Cerebellar nuclear complex (tissue), 1 donor: Measurements from ENCODE around the gene PCNX2.
"Not testable (repeated sequence)": the region's sequence is repeated elsewhere in the genome, so short reads cannot be mapped to it uniquely, and the experiment has no call there.

ENCODE experiments used
- DNase-seq, 2 experiments: peaks; one replicate each; lab custom pipeline; 2025; lab: John Stamatoyannopoulos, UW

Gene PCNX2

DNA sequence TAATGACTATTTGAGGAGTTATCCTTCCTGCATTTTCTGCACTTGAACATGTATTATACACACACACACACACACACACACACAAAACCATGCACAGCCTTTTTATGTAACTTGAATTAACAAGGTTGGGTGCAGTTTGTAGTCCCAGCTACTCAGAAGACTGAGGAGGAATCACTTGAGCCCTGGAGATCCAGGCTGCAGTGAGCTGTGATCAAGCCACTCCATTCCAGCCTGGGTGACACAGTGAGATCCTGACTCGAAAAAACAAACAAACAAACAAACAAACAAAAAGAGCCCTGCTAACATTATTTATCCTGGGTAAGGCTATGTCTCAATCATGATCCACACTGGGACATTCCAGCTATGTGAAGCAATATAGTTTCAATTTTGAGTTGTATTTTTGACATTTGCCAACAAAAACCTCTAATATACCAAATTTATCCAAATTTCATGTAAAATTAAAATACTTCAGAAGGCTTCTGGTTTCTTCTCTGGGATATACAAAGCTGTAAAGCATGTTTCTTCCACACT is 188.3 kb downstream of the PCNX2 start:
- DNase-seq, result no peak

DNA sequence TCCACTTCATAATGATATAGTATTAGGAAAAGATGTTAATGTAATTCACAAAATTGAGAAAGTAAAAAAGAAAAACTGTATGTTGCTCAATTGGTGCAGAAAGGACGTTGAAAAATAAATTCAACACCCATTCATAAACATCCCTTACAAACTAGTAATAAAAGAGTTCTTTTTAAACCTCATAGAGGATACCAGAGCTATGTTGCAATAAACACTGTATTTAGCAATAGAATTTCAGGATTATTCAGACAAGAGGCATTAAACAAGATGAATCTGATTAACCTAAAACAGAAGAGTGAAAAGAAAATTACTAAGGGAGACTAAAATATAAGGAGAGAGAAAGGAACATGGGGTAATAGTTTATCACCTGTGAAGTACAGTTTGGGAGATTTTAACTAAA is 190.3 kb downstream of the PCNX2 start:
- no peak for DNase-seq

DNA sequence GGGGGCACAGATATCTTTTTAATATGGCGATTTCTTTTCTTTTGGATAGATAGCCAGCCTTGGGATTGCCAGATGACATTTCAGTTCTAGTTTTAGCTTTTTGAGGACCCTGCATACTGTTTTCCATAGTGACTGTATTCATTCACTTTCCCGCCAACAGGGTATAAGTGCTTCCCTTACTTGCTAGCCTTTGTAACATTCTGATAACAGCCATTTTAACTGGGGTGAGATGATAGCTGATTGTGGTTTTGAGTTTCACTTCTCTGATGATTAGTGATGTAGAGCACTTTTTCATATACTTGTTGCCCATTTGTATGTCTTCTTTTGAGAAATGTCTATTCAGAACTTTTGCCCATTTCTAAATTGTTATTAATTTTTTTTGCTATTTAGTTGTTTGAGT is 193.2 kb downstream of the PCNX2 start:
- DNase-seq, result no peak

DNA sequence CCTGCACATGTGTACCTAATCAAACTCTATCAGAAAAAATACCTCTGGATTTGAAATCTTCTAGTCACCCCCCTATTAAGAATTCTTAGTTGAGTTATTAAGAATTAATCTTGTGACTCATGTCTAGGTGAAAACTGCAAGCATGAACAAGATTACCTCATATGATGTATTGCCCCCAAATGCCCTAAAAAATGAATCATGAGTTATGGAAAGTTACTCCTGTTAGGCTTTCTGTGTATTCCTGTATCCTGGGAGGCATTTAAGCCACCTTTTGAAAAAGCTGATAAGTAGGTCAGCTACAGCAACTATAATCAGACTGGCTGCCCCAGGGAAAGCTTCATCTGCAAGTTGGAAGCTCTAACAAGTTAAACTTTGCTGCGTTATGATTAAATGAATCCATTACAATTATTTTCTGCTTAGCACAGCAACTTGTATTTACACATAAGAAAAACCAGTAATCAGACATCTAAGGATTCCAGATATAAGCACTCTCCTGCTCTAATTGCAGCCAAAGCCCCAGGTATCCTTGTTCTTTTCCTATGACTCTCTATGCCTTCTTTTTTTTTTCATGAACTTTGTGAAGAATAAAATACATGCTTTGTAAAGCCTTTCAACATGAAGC is 197.5 kb downstream of the PCNX2 start:
- no peak for DNase-seq

DNA sequence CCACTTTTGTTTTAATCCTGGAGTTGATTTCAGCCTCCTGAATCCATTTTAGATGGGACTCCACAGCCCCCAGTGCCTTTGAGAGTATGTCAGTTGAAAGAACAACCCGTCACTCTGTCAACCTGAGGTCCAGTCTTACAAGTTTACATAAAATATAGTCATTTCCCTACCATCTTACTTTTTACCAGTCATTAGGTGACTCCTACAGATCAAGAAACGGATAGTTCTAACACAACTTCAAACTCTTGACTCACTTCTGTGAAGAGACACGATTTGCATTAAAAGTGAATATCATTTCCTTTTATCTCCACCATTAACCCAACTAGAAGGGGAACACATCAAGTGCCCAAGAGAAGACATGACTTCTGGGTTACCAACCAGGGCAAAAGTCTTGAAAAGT is 198.0 kb downstream of the PCNX2 start:
- DNase-seq, result no peak

DNA sequence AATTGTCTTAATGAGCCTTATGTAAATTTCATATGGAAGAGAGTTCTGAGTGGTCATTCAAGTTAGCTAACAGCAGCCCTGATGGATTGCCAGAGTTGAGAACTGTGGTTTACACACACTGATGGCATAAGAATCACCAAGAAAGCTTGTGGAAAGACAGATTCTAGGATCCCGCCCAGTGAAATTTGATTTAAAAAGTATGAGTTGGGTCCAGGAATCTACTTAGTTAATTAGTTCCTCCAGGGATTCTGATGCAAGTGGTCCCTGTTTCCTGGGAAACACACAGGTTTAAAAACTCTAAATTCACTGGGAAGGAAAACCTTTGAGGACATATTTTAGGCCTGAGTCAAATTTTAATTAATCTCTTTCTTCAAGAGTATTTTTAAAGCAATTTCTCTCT is 200.8 kb downstream of the PCNX2 start:
- DNase-seq, result no peak

DNA sequence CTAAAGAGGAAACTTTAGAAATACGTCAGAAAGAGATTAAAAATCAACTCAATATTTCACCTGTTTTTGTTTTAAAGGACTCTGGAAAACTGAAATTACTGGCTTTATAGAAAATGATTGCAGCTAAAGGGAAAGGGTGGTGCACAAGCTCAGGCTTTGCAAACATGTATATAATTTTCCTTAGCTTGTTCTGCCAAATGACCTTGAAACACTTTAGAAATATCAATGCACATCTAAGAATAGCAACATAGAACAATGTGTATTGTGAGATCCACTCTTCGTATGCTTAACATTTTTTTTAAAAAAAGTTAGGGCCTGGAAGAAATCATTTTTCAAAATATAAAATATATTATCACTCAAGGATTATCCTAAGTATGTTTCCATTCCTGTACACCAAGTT is 201.3 kb downstream of the PCNX2 start:
- DNase-seq, result no peak

DNA sequence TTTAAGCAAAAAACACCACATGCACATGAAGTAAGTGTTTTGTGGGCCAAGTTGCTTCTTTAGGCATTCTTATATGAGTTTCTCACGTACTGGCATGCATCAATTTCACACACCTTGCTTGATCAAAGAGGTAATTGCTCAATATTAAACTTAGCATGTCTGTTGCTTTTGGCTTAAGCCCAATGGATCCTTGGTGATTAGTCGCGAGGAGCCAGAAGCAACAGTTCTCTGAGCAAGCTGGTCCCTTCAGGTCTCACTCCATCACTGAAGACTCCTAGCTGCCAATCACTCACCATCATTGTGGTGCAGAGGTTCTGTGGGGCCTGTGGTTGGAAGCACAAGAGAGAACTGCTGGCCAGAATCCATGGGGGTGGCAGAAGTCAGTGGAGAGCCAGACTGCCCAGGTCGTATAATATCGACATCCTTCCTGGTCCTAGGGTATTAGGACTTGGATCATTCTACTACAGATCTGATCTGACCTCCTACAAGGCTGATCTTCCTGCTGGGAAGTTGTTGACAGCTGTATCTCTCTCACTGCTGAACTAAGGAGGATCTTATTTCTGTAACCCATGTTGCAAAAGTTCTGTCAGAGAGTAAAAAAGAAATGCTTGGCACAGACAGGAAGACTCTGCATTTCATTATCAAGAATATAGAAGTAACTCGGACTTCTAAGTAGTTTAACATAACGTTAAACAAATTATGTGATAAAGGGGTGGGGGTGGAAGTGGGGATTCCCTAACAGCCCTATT is 204.6 kb downstream of the PCNX2 start:
- no peak for DNase-seq

DNA sequence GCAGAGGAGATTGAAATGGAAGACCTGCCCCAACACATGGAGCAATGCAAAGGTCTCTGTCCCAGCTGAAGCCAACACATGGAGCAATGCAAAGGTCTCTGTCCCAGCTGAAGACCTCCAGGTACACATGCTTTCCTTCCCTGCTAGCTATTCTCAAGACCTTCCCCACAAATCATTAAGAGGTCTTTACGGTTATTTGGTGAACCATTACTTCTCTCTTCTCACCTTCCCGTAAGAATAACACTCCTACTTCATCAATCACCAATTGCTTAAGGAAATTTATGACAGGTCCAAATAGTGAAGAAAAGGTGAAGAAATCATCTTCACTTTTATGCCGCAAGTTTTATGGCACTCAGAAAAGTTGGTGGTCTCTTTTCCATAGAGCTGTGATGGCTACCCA is 206.3 kb downstream of the PCNX2 start:
- no peak for DNase-seq

DNA sequence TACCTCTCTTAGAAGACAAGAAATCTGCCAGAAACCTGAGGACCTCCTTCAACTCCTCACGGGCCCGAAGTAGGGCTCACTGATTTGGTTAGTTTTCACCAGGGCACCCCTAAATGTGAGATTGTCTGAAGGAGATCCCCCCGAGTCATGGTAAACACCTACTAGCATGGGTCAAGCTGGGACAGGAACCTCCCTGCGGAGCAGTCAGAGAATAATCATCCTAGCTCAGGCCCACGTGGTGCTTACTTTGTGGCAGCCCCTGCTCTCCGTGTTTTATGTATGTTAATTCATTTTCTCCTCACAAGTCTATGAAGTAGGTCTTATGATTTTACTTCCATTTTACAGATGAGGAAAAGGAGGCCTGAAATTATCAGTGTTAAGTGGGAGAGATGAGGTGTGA is 206.9 kb downstream of the PCNX2 start:
- no peak for DNase-seq

DNA sequence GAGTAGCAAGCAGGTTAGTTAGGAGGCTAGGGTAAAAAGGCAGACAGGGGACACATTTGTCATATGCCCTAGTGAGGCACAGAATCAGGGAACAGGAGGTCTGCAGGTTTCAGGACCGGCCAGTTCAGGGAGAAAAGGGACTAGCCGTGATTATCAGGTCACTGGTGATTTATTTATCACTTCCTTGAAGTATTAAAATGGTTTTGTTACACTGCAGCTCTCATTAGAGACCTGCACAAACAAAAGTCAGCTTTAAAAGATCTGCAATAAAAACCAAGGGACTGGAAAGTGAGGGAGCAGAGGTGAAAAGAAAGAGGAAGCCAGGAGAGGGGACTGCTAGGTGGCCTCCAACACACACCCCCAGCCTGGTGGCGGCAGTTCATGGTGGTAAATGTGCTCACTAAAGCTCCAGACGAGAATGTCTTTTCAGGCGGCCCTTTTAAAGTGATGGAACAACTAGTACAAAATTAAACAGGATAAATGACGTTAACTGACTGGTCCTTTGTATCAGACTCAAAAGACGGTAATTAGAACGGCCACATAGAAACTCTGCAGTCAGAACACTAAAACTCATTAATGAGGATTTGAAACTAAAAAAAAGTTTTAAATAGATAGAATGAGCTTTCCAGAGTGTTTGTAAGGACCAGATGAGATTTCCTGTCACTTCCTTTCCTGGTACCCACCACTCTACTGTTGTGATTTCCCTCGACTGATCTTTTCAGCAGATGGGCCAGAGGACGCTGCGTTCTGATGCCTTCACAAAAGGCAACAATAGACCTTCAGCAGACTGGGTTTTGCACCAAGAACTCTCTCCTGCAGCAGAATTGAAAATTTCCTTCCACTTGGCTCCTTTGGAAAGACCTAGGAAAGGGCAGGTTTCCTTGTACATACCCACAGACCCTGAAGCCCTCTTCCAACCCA is 208.3 kb downstream of the PCNX2 start:
- no peak for DNase-seq

DNA sequence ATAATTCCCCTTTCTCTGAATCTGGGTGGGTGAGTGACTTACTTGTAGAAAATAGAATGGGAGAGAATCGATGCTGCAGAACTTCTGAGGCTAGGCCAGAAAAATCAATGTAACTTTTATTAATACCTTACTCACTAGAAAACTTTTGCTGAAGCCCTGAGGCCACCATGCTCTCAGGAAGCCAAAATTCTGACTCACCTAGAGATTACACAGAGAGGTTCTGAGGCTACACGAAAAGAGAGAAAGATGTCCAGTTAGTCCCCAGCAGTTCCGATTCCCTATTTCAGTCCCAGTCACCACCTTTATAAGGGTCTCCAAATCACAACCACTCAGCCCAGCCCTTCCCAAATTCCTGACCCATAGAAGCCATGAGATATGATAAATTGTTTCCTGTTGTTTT is 210.0 kb downstream of the PCNX2 start:
- DNase-seq, result no peak

DNA sequence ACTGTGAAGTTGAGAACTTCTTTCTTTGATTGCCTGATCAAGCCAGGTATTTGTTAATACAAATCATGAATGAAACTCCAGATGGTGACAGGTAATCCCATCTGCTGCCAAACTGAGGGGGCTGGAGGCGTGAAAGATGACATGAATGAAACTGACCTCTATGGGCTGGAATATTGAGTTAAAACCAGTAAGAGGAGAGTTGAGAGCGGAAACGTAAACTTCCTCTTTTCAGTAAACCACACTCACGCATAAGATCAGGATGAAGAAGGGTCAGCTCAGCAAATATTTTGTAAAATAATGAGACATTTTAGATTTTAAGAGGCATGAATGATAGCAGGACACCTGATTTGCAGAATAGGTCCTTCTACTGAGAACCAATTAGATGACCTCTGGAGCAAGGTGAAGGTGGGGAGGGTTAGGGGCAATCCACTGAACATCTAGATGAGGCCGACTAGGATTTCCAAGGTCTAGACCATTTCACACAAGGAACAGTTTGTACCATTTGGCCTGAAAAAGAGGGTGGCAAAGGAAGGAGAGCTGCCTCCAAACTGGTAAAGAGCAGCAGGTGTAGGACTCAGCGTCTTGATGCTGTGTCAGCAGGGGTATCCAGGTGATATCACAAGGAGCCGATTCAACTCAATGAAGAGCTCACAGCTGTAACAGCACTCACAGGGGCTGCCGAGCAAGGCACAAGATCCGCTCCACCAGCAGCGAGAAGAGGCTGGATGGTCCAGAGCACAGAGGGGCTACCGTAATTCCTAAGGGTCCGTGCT is 212.6 kb downstream of the PCNX2 start:
- DNase-seq, result no peak

DNA sequence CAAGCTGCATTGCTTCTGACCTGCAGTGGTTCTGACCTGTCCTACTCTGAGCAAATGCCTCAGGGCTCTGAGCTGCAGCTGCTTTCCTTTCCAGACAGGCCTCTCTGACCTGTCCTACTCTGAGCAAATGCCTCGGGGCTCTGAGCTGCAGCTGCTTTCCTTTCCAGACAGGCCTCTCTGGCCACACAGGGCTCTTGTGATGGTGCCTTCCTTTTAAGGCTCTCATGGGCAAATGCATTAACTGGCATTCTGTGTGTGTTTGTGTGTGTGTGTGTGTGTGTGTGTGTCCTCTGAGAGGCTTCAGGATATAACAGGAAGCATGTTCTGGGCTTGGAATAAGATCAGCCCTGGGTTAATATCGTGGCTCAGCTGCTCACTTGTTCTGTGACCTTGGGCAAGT is 213.8 kb downstream of the PCNX2 start:
- no peak for DNase-seq

DNA sequence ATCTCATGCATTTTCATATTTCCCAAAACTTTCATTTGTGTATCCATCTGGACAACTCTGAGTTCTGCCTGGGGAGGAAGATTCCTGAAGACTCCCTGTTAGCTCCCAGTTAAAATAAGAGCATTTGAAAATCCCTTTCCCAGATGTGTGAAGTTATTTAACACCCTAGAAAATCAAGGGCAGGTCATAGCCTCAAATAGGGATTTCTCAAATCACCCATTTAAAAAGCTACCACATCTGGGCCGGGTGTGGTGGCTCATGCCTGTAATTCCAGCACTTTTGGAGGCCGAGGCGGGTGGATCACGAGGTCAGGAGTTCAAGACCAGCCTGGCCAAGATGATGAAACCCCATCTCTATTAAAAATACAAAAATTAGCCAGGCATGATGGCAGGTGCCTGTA is 214.7 kb downstream of the PCNX2 start:
- not testable (repeated sequence) for DNase-seq

DNA sequence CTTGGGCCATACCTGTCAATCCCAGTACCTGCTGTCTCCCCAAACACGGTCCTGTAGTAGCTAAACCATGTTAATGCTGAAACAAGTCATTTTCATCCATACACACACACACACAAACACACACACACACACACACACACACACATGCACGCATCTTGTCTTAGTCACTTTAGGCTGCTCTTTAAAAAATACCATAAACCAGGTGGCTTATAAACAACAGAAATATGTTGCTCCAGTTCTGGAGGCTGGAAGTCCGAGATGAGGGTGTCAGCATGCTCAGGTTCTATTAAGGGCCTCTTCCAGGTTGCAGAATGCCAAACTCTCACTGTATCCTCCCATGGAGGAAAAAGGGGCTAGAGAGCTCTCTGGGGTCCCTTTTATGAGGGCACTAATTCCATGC is 215.2 kb downstream of the PCNX2 start:
- no peak for DNase-seq

DNA sequence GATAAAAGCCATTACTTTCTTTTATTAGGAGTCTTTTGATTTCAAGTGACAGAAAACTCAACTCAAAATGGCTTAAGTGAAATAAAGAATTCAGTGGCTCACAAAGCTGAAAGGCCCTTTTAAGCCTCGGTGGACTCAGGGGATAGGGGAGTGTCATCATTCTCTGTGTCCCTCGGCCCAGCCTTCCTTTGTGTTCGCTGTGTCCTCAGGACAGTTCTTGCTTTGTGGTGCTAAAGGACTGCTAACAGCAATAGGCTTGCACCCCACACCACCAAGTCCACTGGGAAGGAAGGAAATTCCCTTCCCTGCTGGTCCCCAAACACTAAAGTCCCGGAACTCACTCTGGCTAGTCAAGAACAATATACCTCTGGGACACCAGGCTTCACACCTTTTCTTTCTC is 216.0 kb downstream of the PCNX2 start:
- no peak for DNase-seq

DNA sequence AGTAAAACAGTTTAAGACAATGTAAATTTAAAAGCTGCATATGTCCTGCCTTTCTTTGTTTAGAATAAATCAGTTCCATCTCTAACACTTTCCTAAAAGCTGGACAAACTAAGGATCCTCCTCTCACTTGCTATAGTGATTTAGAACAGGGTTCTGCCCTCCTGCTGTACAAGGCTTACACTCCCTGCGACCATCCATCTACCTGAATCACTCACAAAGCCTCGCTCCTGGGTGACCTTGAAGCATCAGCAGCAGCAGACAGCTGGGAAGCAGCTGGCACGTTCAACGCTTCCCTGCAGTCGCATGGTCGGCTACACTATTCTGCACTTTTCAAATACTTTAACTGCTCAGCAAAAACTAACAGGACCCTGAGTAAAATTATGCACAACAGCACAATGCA is 217.1 kb downstream of the PCNX2 start:
- no peak for DNase-seq

DNA sequence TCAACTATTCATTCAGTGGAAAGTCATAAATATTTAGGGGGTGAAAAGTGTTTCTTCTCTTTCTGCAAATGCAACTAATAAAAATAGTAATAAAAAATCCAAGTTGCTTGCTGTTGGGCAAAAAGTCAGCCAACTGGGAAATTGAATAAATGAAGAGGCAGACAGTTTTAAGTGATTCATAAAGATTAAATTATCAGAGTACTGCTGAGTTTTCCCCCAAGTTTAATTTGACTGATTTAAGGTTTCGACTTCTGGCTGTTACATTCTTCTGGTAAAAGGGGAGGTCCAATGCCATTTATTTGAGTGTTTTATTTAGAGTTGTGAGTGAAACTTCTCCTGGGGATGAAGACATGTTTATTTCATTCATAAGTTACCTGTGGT is 219.6 kb downstream of the PCNX2 start:
- no peak for DNase-seq

DNA sequence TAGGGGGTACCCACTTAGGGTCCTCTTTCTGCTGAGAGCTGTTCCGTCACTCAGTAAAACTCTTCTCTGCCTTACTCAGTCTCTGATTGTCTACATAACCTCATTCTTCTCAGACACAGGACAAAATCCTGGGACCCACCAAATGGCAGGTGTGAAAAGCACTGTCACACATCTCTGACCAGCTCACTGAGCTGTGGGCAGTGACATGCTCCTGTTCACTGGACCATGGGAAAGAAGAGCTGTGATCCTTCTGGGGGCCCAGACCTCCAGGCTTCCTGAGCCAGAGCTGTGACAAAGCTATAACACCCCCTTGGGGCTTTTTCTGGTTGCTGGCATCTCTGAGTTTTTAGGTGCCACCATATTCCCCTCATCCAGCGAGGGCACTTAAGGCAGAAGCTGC is 229.4 kb downstream of the PCNX2 start:
- DNase-seq, result no peak

DNA sequence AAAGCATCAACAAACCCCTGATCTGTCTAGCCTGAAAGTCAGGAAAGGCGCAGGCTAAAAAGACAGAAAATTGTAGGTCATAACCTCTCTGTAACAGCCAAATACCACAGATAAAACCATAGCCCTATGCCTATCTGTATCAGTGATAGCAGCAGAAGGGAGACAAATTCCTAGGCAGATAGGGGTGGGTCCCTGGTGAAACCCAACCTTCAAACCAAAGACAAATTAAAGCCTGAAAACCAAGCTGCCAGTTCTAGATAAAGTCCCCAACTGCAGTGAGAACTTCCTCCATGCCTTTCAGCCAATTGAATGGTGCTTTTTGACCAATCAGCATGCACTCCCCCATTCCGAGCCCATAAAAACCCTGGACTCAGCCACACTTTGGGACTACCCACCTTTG is 229.8 kb downstream of the PCNX2 start:
- DNase-seq, result no peak

DNA sequence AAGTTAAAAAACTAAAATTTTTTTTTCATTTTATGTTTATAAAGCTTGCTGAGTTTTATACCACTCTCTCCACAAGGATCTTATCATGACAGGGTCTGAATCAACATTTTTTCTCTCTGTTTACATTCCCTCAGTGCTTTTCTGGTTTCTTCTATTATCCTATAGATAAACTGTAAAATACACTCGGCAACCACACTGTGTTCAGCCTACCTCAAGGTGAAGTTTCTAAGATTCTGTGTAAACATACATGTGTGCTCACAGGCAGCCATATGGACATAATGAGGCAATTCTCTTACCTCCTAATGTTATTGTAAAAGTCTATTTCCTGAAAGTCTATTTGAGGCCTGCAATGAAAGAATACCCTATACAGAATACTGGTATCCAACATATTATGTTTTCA is 230.5 kb downstream of the PCNX2 start:
- DNase-seq, result no peak
